LoVo (cell line): ENCODE results near the gene TMC5.
"Not testable (repeated sequence)": the region's sequence is repeated elsewhere in the genome, so short reads cannot be mapped to it uniquely, and the experiment has no call there.

Experiments used
- DNase-seq: peaks from one replicate; pipeline ENCODE4 v3.0.0-alpha.2; 2016; ENCODE audit warnings: low spot score

Gene TMC5

GRCh38 chr16:19542138-19542821 is 124.6 kb downstream of the TMC5 start:
- no peak for DNase-seq

- DNase-seq = not testable (repeated sequence)
These were observed 125.8 kb downstream of the TMC5 start for GRCh38 chr16:19543278-19543996.

GRCh38 chr16:19548144-19548543 is 130.5 kb downstream of the TMC5 start:
- no peak for DNase-seq
